Neural crest cell (in vitro differentiated cells): ENCODE measurements around the gene FNDC3B. TPM values are rescaled to one million over a fixed set of nuclear protein-coding genes. Genes with fewer than 3 reads are reported as not detected.

Source experiments
- DNase-seq: peaks from one replicate; pipeline ENCODE4 v3.0.0; 2021; ENCODE audit warnings: low read depth, mixed read lengths, low spot score
- H3K27ac Mint-ChIP-seq: one replicate; pipeline ENCODE4 v1.8.0; 2021; ENCODE audit warnings: mild to moderate bottlenecking, mixed read lengths; ENCODE audit not compliant: unreplicated experiment
- H3K27me3 Mint-ChIP-seq: 2 replicates; pipeline ENCODE4 v1.8.0; 2021; ENCODE audit warnings: low read depth, mild to moderate bottlenecking, mixed read lengths
- H3K36me3 Mint-ChIP-seq: 2 replicates; pipeline ENCODE4 v1.8.0; 2021; ENCODE audit warnings: low read depth, mild to moderate bottlenecking, mixed read lengths
- H3K4me1 Mint-ChIP-seq: 2 replicates; pipeline ENCODE4 v1.8.0; 2021; ENCODE audit warnings: mixed read lengths
- H3K4me3 Mint-ChIP-seq: one replicate; pipeline ENCODE4 v1.8.0; 2021; ENCODE audit warnings: mild to moderate bottlenecking, mixed read lengths
- H3K9me3 Mint-ChIP-seq: 2 replicates; pipeline ENCODE4 v1.8.0; 2021; ENCODE audit warnings: mixed read lengths
- CTCF ChIP-seq: fragments of 200-600 bp; sonication (generic); conservative IDR thresholded peaks from 2 replicates; pipeline ENCODE4 v1.5.0; 2021; ENCODE audit warnings: antibody characterized with exemption, mild to moderate bottlenecking
- total RNA-seq: library from RNA; stranded (reverse); gene quantifications from 2 replicates; pipeline ENCODE4 v1.2.1, GENCODE V29; 2021

FNDC3B gene
- total RNA-seq, 1 donor from 2014 or later = 41.5 TPM

GRCh38 chr3:172159376-172159775 is 120.0 kb downstream of the FNDC3B start:
- H3K9me3 Mint-ChIP-seq = no peaks in the 10 kb centered on the region
- TF ChIP-seq CTCF = no peak
- no peak overlapping the region for H3K4me3 Mint-ChIP-seq
- H3K27ac Mint-ChIP-seq = no peak overlapping the region
- DNase-seq = no peak
- H3K27me3 Mint-ChIP-seq = no peaks in the 10 kb centered on the region
- H3K36me3 Mint-ChIP-seq = no peaks in the 10 kb centered on the region
- peaks cover 44% of the 10 kb centered on the region for H3K4me1 Mint-ChIP-seq

GRCh38 chr3:172159962-172160538 is 120.7 kb downstream of the FNDC3B start:
- H3K4me1 Mint-ChIP-seq = peaks cover 38% of the 10 kb centered on the region
- no peak for DNase-seq

GRCh38 chr3:172161133-172161789 is 121.9 kb downstream of the FNDC3B start:
- Mint-ChIP-seq H3K27me3 (no peaks in the 10 kb centered on the region), H3K4me1 (peaks cover 26% of the 10 kb centered on the region), H3K36me3 (no peaks in the 10 kb centered on the region), H3K27ac (no peak overlapping the region), H3K4me3 (no peak overlapping the region), H3K9me3 (no peaks in the 10 kb centered on the region)
- no peak for DNase-seq
- no peak for TF ChIP-seq CTCF

More at GRCh38 chr3:172159962-172160538, 120.7 kb downstream of the FNDC3B start:
- peak overlapping the region; percentile 20 for H3K27ac Mint-ChIP-seq
- H3K4me3 Mint-ChIP-seq = no peak overlapping the region
- no peak for TF ChIP-seq CTCF
- H3K36me3 Mint-ChIP-seq = no peaks in the 10 kb centered on the region
- no peaks in the 10 kb centered on the region for H3K9me3 Mint-ChIP-seq
- H3K27me3 Mint-ChIP-seq = no peaks in the 10 kb centered on the region

GRCh38 chr3:172161959-172162358 is 122.6 kb downstream of the FNDC3B start:
- Mint-ChIP-seq H3K4me3 (no peak overlapping the region), H3K27me3 (no peaks in the 10 kb centered on the region), H3K9me3 (no peaks in the 10 kb centered on the region), H3K27ac (no peak overlapping the region), H3K36me3 (no peaks in the 10 kb centered on the region), H3K4me1 (peaks cover 19% of the 10 kb centered on the region)
- DNase-seq = no peak
- TF ChIP-seq CTCF = no peak

- H3K4me3 Mint-ChIP-seq = no peak overlapping the region
- no peaks in the 10 kb centered on the region for H3K9me3 Mint-ChIP-seq
- no peaks in the 10 kb centered on the region for H3K27me3 Mint-ChIP-seq
- H3K36me3 Mint-ChIP-seq = no peaks in the 10 kb centered on the region
- no peak overlapping the region for H3K27ac Mint-ChIP-seq
- no peak for DNase-seq
- H3K4me1 Mint-ChIP-seq = peaks cover 21% of the 10 kb centered on the region
- TF ChIP-seq CTCF = no peak
These were observed 123.9 kb downstream of the FNDC3B start for GRCh38 chr3:172163320-172163719.
